A172 (cell line): ENCODE results near the gene ZNF710. TPM values are rescaled to one million over a fixed set of nuclear protein-coding genes. Genes with fewer than 3 reads are reported as not detected.

ENCODE experiments used
- DNase-seq: peaks from one replicate; pipeline ENCODE4 v3.0.0-alpha.2; 2015; ENCODE audit warnings: low spot score
- total RNA-seq: library from RNA; depleted of rRNA; stranded (reverse); fragments of >200 nt; shearing (Covaris generic); gene quantifications from 2 replicates; pipeline ENCODE4 v1.2.3, GENCODE V29; 2014

ZNF710 gene
- total RNA-seq, 1 experiment from 2014 or later: 6.2 TPM

GRCh38 chr15:90019611-90020010, 18.5 kb downstream of the ZNF710 start:
- DNase-seq: no peak

GRCh38 chr15:90020021-90020735, 19.1 kb downstream of the ZNF710 start:
- no peak for DNase-seq

- no peak for DNase-seq
These were observed 19.9 kb downstream of the ZNF710 start for GRCh38 chr15:90020936-90021507.

GRCh38 chr15:90022345-90022744, 21.2 kb downstream of the ZNF710 start:
- DNase-seq: no peak

- DNase-seq: no peak
These were observed 22.0 kb downstream of the ZNF710 start for GRCh38 chr15:90022905-90023700.

GRCh38 chr15:90024406-90024805, 23.3 kb downstream of the ZNF710 start:
- DNase-seq: no peak

- no peak for DNase-seq
These were observed 24.4 kb downstream of the ZNF710 start for GRCh38 chr15:90025489-90026033.

GRCh38 chr15:90028376-90028944, 27.3 kb downstream of the ZNF710 start:
- DNase-seq: no peak

GRCh38 chr15:90029024-90029423, 27.9 kb downstream of the ZNF710 start:
- DNase-seq: no peak

- no peak for DNase-seq
These were observed 29.3 kb downstream of the ZNF710 start for GRCh38 chr15:90030376-90030775.

GRCh38 chr15:90031231-90031791, 30.2 kb downstream of the ZNF710 start:
- DNase-seq: peak; percentile 4

- no peak for DNase-seq
These were observed 31.9 kb downstream of the ZNF710 start for GRCh38 chr15:90033006-90033405.

- no peak for DNase-seq
These were observed 32.3 kb downstream of the ZNF710 start for GRCh38 chr15:90033448-90033847.

GRCh38 chr15:90035095-90035839, 34.1 kb downstream of the ZNF710 start:
- peak; percentile 53 for DNase-seq

- DNase-seq: no peak
These were observed 34.7 kb downstream of the ZNF710 start for GRCh38 chr15:90035840-90036230.

- DNase-seq: no peak
These were observed 35.2 kb downstream of the ZNF710 start for GRCh38 chr15:90036343-90036742.

GRCh38 chr15:90036806-90037510, 35.8 kb downstream of the ZNF710 start:
- no peak for DNase-seq

GRCh38 chr15:90037511-90037860, 36.4 kb downstream of the ZNF710 start:
- peak; percentile 12 for DNase-seq

GRCh38 chr15:90037961-90038631, 37.0 kb downstream of the ZNF710 start:
- peak; percentile 13 for DNase-seq

GRCh38 chr15:90038632-90039095, 37.5 kb downstream of the ZNF710 start:
- DNase-seq: no peak
